ENCODE results near the gene SMPD4.
A peak's percentile ranks its signal among the peaks of the same experiment; 100 is the strongest.
"Not testable (repeated sequence)": the region's sequence is repeated elsewhere in the genome, so short reads cannot be mapped to it uniquely, and the experiment has no call there.

SMPD4 gene

DNA sequence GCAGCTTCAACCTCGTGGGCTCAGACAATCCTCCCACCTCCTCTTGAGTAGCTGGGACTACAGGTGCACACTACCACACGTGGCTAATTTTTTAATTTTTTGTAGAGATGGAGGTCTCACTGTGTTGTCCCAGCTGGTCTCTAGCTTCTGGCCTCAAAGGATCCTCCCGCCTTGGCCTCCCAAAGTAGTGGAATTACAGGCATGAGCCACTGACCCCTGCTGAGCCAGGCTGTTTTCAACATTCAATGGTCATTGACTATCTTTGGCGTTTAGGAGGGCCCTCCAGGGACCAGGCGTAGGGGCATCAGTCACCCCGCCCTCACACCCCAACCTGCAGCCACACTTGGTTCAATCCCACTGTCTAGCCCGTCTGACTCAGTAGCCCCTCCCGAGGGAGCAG, 5.9 kb upstream of the SMPD4 start:
- no peak for DNase-seq (ENCODE audit: low read depth)

DNA sequence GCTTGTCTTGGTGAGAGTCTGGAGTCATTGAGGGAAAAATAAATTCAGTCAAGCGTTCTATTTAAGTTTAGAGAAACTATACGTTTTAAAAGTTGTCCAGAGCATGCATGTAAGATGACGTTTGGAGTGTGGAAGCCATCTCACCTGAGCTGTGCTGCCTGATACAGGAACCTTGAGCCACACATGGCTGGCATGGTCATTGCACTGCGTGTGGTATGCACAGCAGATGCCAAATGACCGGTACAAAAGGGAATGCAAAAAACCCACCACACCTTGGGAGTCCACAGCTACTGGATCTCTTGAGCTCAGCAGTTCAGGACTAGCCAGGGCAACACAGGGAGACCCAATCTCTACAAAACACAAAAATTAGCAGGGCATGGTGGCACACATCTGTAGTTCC, 5.0 kb upstream of the SMPD4 start:
- DNase-seq (ENCODE audit: low read depth), result no peak

DNA sequence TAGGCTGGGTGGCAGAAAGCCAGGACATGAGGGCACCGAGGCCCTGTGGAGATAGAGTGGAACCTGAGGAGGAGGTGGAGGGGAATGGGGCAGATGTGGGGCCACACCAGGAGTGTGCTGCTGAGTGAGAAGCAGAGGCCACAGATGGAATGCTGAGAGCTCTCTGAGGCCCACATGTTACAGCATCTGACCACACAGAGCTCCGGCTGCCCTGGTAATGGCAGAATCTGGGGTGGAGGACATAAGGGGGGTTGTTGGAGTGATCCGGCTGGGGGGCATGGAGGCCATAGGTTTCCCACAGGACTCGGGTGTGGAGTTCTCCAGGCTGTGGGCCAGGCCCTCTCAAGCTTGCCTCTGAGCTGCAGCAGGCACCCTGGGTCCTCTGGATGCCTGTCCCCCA, 4.5 kb upstream of the SMPD4 start:
- no peak for DNase-seq (ENCODE audit: low read depth)

DNA sequence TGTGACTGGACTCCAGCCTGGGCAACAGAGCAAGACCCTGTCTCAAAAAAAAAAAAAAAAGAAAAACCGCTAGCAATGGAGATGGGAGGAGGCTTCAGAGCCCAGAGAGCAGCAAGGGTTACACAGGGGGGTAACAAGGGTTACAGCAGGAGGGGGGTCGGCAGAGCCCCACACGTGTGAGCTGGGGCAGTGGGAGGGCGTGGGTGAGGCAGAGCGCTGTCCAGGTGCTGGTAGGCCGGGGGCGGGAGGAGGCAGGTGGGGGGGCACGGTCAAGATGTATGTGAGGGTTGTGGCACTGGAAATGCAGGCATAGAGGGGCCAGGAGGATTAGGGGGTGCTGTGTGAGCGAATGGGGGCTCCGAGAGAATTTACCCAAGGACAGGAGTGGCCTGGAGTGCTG, 4.0 kb upstream of the SMPD4 start:
- no peak for DNase-seq (ENCODE audit: low read depth)

DNA sequence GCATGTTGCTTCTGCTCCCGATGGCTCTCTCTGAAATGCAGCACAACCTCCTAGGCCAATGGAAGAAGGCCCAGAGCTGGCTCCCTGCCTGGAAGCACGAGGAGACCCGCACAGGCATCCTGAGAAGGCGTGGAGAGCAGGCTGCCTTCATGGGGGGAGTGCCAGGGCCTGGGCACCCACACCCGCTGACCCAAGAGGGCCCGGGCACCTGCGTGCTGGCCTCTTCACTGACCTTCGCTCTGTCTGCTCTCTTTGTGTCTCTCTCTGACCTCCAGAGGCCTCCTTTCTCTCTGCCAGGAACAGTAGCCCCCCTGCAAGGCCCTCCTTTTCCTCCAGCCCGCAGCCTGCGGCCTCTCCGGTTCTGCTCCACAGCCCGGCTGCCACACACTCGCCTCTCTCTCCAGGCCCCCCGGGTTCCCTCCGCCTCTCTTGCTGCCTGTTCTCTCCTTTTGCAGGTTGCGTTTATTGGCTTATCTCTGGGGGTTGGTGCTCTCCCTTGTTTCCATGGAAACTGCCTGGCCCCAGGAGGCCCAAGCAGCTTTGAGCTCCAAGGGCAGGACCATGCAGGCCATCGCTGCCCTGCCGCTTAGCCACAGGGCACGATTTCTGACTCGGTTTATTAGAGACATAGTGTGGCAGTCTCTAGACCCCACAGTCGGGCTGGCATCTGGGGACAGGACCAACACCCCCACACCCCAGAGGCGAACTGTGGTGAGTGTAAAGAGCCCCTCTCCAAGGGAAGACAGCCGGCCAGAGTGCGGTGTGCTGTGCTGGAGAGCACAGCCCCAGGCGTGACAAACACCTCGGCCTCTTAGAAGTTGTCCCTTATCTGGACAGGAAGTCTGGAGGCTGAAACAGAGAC, 2.3 kb upstream of the SMPD4 start:
- no peak for DNase-seq (ENCODE audit: low read depth)

DNA sequence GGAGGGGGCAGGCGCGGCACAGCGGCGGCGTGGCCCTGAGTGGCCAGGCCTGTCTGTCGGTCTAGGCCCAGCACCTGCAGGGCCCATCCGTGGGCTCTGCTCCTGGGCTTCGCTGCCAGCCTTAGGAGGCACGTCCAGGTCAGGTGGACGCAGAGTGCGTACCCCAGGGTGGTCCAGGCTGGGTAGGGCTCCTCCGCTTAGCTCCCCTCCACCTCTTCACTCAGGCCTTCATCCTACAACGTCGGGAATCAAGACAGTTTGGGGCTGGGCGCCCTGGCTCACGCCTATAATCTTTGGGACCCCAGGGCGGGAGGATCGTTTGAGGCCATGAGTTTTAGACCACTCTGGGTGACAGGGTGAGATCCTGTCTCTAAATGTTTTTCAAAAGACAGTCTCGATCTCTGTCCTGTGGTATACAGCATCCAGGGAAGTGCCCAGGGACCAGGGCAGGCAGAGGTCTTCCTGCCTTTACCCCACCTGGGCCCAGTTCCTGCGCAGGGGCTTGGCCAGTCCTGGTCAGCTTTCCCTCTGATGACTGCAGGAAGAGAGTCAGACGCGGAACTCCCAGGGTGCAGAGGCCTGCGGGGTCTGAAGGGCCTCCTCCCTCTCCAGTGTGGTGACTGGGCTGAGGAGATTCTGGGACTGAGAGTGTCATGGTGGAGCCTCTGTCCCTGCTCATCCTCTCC, 1.6 kb upstream of the SMPD4 start:
- not testable (repeated sequence) for DNase-seq (ENCODE audit: low read depth)

DNA sequence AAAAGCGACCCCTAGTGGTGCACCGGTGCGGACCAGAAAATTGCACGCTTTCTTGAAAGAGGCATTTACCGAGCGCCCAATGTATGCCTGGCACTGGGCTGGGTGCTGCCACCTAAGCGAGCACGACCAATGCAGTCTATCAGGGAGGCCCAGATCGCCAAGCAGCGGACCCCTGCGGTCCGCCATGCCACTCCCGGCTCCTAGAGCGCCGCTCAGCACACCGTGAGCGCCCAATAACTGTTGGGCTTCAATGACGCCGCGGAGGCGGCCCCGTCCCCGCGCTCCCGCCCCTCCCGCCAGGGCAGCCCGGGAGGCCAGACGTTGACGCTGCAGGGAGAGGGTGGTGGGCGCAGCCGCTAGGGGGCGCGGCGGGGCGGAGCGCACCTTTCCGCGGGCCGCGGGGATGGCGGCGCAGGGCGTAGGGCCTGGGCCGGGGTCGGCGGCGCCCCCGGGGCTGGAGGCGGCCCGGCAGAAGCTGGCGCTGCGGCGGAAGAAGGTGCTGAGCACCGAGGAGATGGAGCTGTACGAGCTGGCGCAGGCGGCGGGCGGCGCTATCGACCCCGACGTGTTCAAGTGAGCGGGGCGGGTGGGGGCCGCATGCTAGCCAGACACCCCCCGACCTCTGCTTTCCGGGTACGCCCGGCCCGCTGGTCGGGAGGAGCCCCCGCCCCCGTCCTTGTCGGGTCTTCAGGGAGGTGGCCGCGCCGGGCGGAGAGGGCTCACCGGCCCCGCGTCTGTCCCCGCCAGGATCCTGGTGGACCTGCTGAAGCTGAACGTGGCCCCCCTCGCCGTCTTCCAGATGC, 679 bp upstream of the SMPD4 start, which contains the start of gene MZT2B:
Gene MZT2B (plus strand): TSS at position 383 of the 803 bp plus-strand sequence. CDS start 21 bp downstream, at position 404.
- DNase-seq (ENCODE audit: low read depth), result peak; percentile 88

DNA sequence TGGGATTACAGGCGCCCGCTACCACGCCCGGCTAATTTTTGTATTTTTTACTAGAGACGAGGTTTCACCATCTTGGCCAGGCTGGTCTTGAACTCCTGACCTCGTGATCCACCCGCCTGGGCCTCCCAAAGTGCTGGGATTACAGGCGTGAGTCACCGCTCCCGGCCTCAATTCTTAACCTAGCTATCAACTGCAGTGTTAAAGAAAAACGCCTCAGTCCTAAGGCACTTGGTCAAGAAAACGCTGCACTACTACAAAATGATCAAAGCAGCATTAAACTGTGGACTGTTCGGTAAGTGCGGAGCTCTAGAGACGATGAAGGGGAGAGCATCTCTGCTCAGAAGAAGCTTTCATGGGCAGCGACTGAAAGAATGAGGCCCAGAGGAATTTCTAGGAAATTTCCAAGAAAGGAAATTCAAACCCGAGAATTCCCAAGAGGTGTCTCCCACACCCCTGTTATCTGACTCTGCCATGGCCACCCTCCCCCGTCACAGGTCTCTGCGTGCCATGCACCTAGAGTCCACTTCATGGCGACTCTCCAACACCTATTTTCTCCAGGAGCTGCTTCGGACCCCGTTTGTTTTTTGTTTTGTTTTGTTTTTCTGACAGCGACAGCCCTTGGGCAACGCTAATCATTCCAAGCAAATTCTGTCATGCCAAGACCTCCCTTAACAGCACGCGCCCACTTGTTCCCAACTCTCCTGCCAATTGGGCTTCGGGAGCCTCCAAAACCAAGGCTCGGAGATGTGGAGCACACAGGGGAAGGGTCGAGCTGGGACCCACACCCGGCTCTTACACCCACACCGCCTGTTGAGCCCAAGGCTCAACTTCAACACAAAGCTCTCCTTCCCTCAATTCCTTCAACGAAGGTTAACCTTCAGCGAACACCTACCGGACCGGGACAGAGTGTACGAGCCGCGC, 738 bp downstream of the SMPD4 start:
- DNase-seq (ENCODE audit: low read depth), result not testable (repeated sequence)

DNA sequence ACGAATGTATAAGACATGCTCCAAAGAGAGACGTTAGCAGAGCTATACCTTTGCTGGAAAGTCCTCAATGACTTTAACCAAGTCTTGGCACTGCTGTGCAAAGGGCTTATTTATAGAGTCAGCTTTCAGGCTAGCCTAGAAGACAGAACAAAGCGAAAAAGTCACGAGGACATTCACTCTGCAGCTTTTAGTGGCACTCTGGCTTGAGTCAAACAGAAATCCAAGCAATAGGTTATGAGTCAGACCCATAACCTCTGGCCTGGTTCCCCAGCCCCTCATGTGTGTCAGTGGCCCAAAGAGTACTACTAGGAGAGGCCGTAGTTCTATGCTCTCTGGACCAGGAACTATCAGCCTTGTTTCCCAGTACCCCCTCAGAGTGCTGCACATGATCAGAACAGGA, 6.5 kb downstream of the SMPD4 start:
- not testable (repeated sequence) for DNase-seq (ENCODE audit: low read depth)

DNA sequence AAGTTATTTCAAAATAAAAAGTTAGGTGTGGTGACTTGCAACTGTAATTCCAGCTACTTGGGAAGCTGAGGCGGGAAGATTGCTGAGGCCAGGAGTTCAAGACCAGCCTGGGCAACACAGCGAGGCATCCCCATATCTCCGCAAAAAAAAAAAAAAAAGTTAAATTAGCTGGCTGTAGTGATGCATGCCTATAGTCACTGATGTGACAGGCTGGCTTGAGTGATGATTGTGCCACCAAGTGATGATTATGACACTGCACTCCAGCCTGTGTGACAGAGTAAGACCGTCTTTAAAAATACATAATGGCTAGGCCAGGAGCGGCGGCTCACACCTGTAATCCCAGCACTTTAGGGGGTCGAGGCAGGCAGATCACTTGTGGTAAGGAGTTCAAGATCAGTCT, 11.5 kb downstream of the SMPD4 start:
- DNase-seq (ENCODE audit: low read depth), result no peak

DNA sequence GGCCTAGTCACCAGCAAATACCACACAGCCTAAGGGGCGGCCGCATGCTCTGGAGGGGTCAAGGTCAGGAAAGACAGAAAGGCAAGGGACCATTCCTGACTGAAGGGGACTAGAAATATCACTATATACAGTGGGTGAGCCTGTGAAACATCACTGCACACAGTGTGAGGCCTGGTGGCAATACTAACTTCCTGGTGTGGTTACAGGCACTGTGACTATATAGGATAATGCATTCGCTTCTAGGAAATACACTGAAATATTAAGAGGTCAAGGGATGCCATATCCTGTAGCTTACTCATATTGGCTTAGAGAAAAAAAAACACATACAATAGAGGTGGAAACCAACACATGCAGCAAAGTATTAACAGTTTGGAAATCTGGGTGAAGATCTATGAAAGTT, 12.2 kb downstream of the SMPD4 start:
- DNase-seq (ENCODE audit: low read depth), result not testable (repeated sequence)

DNA sequence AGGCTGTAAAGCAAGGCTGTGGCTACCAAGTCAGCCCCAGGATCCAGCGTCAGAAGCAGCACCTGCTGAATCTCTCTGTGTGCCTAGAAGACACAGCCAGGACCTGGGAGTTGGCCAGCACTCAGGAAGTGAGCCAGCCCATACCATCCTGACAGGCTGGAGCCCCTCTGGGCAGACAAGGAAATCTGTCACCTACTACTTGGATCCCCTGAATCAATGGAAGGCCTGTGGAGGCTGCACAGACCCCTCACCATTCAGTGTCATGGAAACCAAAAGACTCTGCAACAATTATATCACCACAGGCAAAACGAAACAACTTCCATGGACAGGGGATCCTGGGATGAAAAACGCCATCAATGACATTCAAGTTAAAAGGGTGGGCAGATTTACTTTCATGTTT, 14.8 kb downstream of the SMPD4 start:
- not testable (repeated sequence) for DNase-seq (ENCODE audit: low read depth)

DNA sequence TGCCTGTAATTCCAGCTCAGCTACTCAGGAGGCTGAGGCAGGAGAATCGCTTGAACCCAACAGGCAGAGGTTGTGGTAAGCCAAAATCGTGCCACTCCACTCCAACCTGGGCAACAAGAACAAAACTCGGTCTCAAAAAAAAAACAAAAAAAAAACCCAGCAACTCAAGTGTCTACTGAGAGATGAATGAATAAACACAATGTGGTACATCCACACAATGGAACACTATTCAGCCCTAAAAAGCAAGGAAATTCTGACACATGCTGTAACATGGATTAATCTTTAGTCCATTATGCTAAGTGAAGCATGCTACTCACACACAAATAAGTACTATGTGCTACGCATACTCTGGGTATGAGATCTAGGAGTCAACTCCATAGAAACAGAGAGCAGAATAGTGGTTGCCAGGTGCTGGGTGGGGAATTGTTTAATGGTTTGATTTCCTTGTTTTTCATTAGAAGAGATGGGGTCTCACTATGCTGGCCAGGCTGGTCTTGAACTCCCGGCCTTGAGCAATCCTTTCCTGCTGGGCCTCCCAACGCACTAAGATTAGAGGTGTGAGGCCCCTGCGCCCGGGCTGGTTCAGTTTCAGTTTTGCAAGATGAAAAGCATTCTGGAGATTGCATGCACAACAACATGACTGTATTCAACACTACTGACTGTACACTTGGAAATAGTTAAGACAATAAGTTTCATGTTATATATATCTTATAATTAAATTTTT, 15.9 kb downstream of the SMPD4 start:
- no peak for DNase-seq (ENCODE audit: low read depth)

DNA sequence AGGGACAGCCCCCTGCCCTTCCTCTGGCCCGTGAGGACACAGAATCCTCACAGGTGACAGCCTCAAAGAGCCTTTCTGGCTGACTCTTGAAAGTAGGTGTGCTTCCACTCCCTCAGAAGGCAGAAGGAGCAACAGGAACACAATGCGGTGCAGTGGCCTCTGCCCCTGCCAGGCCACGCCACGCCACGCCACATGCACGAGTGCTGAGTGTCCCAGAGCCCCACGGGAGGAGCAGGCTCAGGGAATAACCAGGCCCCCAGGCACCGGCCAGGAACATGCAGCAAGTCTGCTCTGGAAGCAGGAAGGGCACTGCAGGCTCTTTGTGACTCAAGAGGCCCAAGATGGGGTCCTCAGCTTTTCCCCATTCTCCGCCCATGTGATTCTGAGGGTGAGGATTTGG, 18.4 kb downstream of the SMPD4 start:
- DNase-seq (ENCODE audit: low read depth), result no peak

DNA sequence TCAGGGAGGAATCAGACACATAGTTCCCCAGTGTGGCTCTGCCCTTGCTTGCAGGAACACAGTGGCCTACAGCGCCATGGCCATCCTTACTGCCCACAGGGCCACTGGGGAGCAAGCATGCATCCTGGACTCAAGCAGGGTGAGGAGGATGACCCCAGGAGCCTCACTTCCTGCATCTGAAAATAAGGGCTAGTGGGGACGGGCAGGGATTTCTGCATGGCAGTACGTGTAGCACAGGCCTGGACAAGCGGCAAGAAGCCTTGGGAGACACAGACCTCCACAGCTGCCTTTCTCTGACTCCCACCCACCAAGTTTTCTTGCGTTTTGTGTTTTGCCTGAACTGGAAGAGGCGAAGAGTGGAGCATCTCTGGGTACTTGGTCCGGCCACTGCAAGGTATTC, 18.9 kb downstream of the SMPD4 start:
- not testable (repeated sequence) for DNase-seq (ENCODE audit: low read depth)

DNA sequence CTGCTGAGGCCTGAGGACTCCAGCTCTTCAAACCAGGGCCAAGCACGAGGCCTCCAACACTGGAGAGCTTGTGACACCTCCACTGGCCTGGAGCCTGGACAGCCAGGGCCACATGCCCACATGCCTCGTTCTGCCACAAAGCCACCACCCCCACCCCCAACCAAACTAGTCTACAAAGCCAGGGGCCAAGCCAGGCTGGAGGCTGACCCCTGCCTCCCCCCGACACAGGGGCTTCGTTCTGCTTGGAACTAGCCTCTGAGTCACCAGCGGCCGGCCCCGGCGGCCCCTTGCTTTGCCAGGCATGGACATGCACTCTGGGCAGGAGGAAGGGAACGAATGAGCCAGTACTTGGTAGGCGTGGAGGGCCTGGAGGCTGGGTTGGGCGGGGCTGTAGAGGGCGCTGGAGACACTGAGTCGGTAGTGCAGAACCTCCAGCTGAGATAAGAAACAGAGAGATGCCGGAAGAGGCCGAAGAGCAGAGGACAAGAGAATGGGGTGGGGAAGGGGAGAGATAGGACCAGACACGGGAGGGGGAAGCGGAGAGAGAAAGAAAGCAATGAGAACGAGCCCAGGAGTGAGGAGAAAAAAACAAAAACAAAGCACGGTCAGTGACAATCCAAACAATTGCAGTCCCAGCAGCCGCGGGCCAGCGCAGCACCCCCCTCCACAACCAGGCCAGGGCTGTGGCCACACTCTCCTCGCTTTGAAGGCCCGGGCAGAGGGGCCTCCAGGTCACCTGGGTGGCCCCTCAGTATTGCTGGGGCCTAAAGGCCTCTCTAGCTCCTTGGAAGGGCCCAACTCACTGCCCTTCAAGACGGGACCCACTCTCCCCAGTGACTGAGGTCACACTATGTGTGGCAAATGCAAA, 20.3 kb downstream of the SMPD4 start:
- not testable (repeated sequence) for DNase-seq (ENCODE audit: low read depth)

DNA sequence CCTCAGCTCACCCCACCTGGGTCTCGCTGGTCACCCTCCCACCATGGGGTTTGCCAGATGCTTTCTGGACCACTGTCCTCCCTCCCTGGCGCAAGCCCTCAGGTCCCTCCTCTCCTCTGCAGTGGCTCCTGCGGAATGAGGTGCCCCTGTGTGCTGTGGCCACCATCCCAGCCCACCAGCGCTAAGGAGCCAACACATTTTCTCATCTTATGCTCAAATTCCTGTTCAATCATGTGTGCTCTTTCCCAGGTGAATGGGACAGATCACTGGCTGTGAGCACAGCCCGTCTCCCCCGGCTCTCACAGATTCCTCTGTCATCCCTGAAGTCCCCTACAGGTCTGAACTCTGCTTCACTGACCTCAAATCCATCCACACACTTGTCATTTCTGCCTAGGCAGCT, 21.3 kb downstream of the SMPD4 start:
- DNase-seq (ENCODE audit: low read depth), result no peak

DNA sequence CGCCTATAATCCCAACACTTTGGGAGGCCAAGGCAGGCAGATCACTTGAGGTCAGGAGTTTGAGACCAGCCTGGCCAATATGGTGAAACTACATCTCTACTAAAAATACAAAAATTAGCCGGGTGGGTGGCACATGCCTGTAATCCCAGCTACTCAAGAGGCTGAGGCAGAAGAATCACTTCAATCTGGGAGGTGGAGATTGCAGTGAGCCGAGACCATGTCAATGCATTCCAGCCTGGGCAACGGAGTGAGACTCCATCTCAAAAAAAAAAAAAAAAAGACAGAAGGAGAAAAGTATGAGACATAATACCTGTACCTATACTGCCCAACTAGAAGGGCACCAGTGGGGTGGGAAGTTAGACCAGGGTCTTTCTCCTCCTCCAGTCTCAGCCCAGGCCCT, 22.0 kb downstream of the SMPD4 start:
- DNase-seq (ENCODE audit: low read depth), result not testable (repeated sequence)

DNA sequence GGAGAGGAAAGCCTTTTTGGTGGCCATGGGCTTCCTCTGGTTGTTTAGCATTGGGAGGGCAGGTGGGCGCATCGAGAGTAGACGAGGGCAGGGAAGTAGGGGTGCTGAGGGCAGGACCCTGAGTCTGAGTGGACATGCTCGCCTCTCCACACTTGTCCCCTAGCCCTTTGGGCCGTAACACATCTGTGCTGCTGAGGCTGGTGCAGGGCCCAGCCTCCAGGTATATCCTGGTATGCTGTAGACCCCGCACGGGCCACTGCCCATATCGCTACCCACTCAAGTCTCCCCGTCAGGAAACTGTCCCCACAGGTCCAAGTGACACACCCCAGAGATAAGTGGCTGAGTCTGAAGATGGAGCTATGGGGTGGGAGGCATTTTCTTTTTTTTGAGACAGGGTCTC, 22.8 kb downstream of the SMPD4 start:
- no peak for DNase-seq (ENCODE audit: low read depth)

All from activated T-helper 1 cell treated with Interleukin-2 at 50 U/mL for 16 hours (primary cell).